Heart left ventricle (tissue), 16 donors: Measurements from ENCODE around the gene NPHP4. TPM values are rescaled to one million over a fixed set of nuclear protein-coding genes. Genes with fewer than 3 reads are reported as not detected.

Source experiments
- ATAC-seq, 4 donors: fragments of 200-7000 bp; cut with Tn5 transposase; one replicate each; pipeline ENCODE4 v1.9.1; 2020 to 2022; ENCODE audit warnings: moderate library complexity in 4 of 4, mild to moderate bottlenecking in 3 of 4, moderate number of reproducible peaks in 1 of 4
- DNase-seq, 5 donors: peaks; one replicate each; pipeline ENCODE4 v3.0.0-alpha.2; 2020
- H3K27ac ChIP-seq, 12 donors: fragments of 200-600 bp; sonication (generic) in 4 of 12; one replicate each; pipeline versions ENCODE4 v1.5.0 to v1.8.0; 2016 to 2022; ENCODE audit warnings: mild to moderate bottlenecking in 2 of 12
- H3K27me3 ChIP-seq, 9 donors: fragments of 200-600 bp; sonication (generic) in 2 of 9; one replicate each; pipeline versions ENCODE4 v1.5.1 to v1.8.0; 2016 to 2022; ENCODE audit warnings: mild to moderate bottlenecking in 3 of 9
- H3K36me3 ChIP-seq, 9 donors: fragments of 200-600 bp; sonication (generic) in 2 of 9; one replicate each; pipeline versions ENCODE4 v1.5.0 to v1.8.0; 2018 to 2022; ENCODE audit warnings: mild to moderate bottlenecking in 2 of 9
- H3K4me1 ChIP-seq, 12 donors: fragments of 200-600 bp; sonication (generic) in 4 of 12; one replicate each; pipeline versions ENCODE4 v1.5.0 to v1.8.0; 2016 to 2022; ENCODE audit warnings: mild to moderate bottlenecking in 3 of 12
- H3K4me3 ChIP-seq, 12 donors: fragments of 200-600 bp; sonication (generic) in 4 of 12; one replicate each; pipeline versions ENCODE4 v1.5.0 to v1.8.0; 2017 to 2022; ENCODE audit warnings: mild to moderate bottlenecking in 9 of 12, moderate library complexity in 4 of 12
- H3K9me3 ChIP-seq, 12 donors: fragments of 200-600 bp; sonication (generic) in 4 of 12; one replicate each; pipeline versions ENCODE4 v1.5.0 to v1.8.0; 2016 to 2022; ENCODE audit warnings: mild to moderate bottlenecking in 1 of 12
- CTCF ChIP-seq, 12 donors: fragments of 200-600 bp; sonication (generic) in 4 of 12; IDR thresholded peaks; one replicate each; pipeline versions ENCODE4 v1.5.0 to v1.8.0; 2018 to 2022; ENCODE audit warnings: antibody characterized with exemption in 12 of 12, mild to moderate bottlenecking in 5 of 12
- POLR2A ChIP-seq, 2 donors: fragments of 450-650 bp; IDR thresholded peaks; one replicate each; pipeline ENCODE4 v1.6.1; 2017; ENCODE audit warnings: antibody characterized with exemption in 2 of 2, mild to moderate bottlenecking in 2 of 2, moderate library complexity in 2 of 2
- WGBS, 4 donors: extraction: QIAGEN DNeasy Blood & Tissue Kit in 2 of 4; methylation state at CpG; one replicate each; pipeline versions ENCODE4 v1.1.5 to v1.1.7; 2013 to 2018; 5-methylcytosine and 5-hydroxymethylcytosine counted together
- intact Hi-C, 10 donors: fragments of 100-400 bp; cut with DNase I; formaldehyde crosslinking; loops; one replicate each; pipeline versions ENCODE4 v1.11.1 to v1.14.2; 2022
- polyA plus RNA-seq, 2 donors: library from polyadenylated mRNA; stranded (reverse); fragments of 200-250 nt; gene quantifications; one replicate each; pipeline ENCODE4 v1.2.3, GENCODE V29; 2013
- total RNA-seq, 9 donors: library from RNA; depleted of rRNA in 2 of 9; stranded (reverse); fragments of >200 nt in 2 of 9; fragmentation: NEBNext Ultra II Directional in 3 of 9; extraction: Animal tissue kit (Norgen Biotek cat#: 25700) in 3 of 9; gene quantifications; one replicate each; pipeline versions ENCODE4 v1.1.0 to v1.2.4, GENCODE V29; 2016 to 2023
- donor health status: ischemic (EF 13 %, LVEDD 7.1; RV severe dilation, severe dysfunction).
- donor health status: healthy with polysubstance abuse.
- donor health status: DM: no; HTN: yes; CAD: no.
- donor health status: DM: no; HTN: no; CAD: no.
- donor health status: ischemic (EF 25% LVEDD 6.9; RV normal size, moderate dysfunction).
- donor health status: ischemic (EF 25% LVEDD 5.7; RV mildly dilated, moderate dysfunction).
- donor health status: healthy.
- donor health status: DM: yes; HTN: yes; CAD: no.
- donor health status: ischemic (EF 35%, LVEDD 5.7; RV mildly dilated, moderate dysfunction).
- donor health status: nonischemic (EF 11% LVEDD 7.7; RV severe dilation, severe dysfunction).
- donor health status: DM: yes; HTN: yes; CAD: no.
- donor health status: PGD.
- donor health status: ischemic (EF 29% LVEDD 5.4; RV normal size, mild dysfunction).
- donor health status: nonischemic (EF 23%, LVEDD 6.1; RV moderate dilation, normal function).

The NPHP4 gene
- total and polyA plus RNA-seq, 11 donors, result 2.1 to 6.3 (median 3.1) TPM

GRCh38 chr1:5959087-5959486, 33.1 kb downstream of the NPHP4 start:
- TF ChIP-seq CTCF (IDR thresholded peaks at IDR 0.05) (no peak), POLR2A (IDR thresholded peaks at IDR 0.05) (no peak)
- Histone ChIP-seq H3K36me3 (peaks cover 0 to 80% (median 46%) of the 10 kb centered on the region in 9 donors), H3K27ac (no peak overlapping the region), H3K4me3 (no peak overlapping the region), H3K4me1 (no peaks in the 10 kb centered on the region), H3K9me3 (no peaks in the 10 kb centered on the region), H3K27me3 (no peaks in the 10 kb centered on the region)
- DNase-seq (no peak), ATAC-seq (no peak)
- intact Hi-C loops, result no loop called here
- WGBS, 4 donors, result 89 to 95% (median 94%) methylated on average over 13 of the region's 13 CpGs

GRCh38 chr1:5956022-5956830, 36.0 kb downstream of the NPHP4 start:
- peaks cover 0 to 82% (median 53%) of the 10 kb centered on the region in 9 donors for H3K36me3 ChIP-seq

GRCh38 chr1:5955479-5955977, 36.7 kb downstream of the NPHP4 start:
- no peak for DNase-seq

More at GRCh38 chr1:5956022-5956830, 36.0 kb downstream of the NPHP4 start:
- Histone ChIP-seq H3K4me1 (no peaks in the 10 kb centered on the region), H3K4me3 (no peak overlapping the region), H3K9me3 (no peaks in the 10 kb centered on the region), H3K27me3 (no peaks in the 10 kb centered on the region), H3K27ac (no peak overlapping the region)
- DNase-seq, result peak in 1 of 5 donors; percentile 37
- TF ChIP-seq CTCF (IDR thresholded peaks at IDR 0.05), result no peak
- no peak for TF ChIP-seq POLR2A (IDR thresholded peaks at IDR 0.05)
- no peak for ATAC-seq
- 87 to 91% (median 89%) methylated on average over 9 to 10 of the region's 10 CpGs for WGBS, 4 donors
- intact Hi-C loops, result no loop called here

More at GRCh38 chr1:5955479-5955977, 36.7 kb downstream of the NPHP4 start:
- TF ChIP-seq CTCF (IDR thresholded peaks at IDR 0.05) (no peak), POLR2A (IDR thresholded peaks at IDR 0.05) (no peak)
- 94 to 98% (median 96%) methylated on average over 10 of the region's 10 CpGs for WGBS, 4 donors
- Histone ChIP-seq H3K4me3 (no peak overlapping the region), H3K4me1 (no peaks in the 10 kb centered on the region), H3K27ac (no peak overlapping the region), H3K36me3 (peaks cover 0 to 83% (median 46%) of the 10 kb centered on the region in 9 donors), H3K9me3 (no peaks in the 10 kb centered on the region), H3K27me3 (no peaks in the 10 kb centered on the region)
- intact Hi-C loops, result no loop called here
- ATAC-seq, result no peak
